OCI-LY7 (cell line): ENCODE results near the gene LOC128125822.

ENCODE experiments used
- BruUV-seq: library from RNA; stranded (reverse); fragments of 400-500 nt; replicated peaks from 2 replicates; lab custom pipeline; 2021; lab: Mats Ljungman, UMichigan
- CTCF ChIA-PET: fragments of 300-600 bp; sonication (Branson Sonifier 250); formaldehyde crosslinking; loops from one replicate; lab custom pipeline; 2022; ENCODE audit warnings: antibody characterized with exemption; ENCODE audit not compliant: unreplicated experiment; lab: Charles Lee
- POLR2A ChIA-PET: fragments of 300-600 bp; sonication (Branson Sonifier 250); formaldehyde crosslinking; loops from one replicate; lab custom pipeline; 2022; ENCODE audit warnings: antibody characterized with exemption; lab: Charles Lee
- DNase-seq: peaks from one replicate; pipeline ENCODE4 v3.0.0-alpha.2; 2015; ENCODE audit warnings: low spot score
- H2AFZ ChIP-seq: fragments of 200-600 bp; sonication (generic), shearing (Covaris generic); 2 replicates; pipeline ENCODE4 v1.6.1; 2014; ENCODE audit warnings: mild to moderate bottlenecking, antibody characterized with exemption, low read length, moderate library complexity
- H3K27ac ChIP-seq: fragments of 200-600 bp; sonication (generic); 2 replicates; pipeline ENCODE4 v1.5.1; 2014; ENCODE audit warnings: mixed run types, low read depth, mild to moderate bottlenecking, moderate library complexity, low read length, inconsistent platforms; ENCODE audit not compliant: poor library complexity, severe bottlenecking
- H3K36me3 ChIP-seq: fragments of 200-600 bp; sonication (generic); 2 replicates; pipeline ENCODE4 v1.6.1; 2014; ENCODE audit warnings: mild to moderate bottlenecking, antibody characterized with exemption, low read length, moderate library complexity, mixed read lengths; ENCODE audit not compliant: insufficient read depth
- H3K4me1 ChIP-seq: fragments of 200-600 bp; sonication (generic); 2 replicates; pipeline ENCODE4 v1.5.1; 2014; ENCODE audit warnings: mild to moderate bottlenecking, low read length; ENCODE audit not compliant: insufficient read depth, poor library complexity, severe bottlenecking
- H3K4me2 ChIP-seq: fragments of 200-600 bp; sonication (generic); 2 replicates; pipeline ENCODE4 v1.6.1; 2014; ENCODE audit warnings: mild to moderate bottlenecking, low read length
- H3K4me3 ChIP-seq: fragments of 200-600 bp; sonication (generic); 2 replicates; pipeline ENCODE4 v1.5.1; 2014; ENCODE audit warnings: mild to moderate bottlenecking, low read depth, low read length; ENCODE audit not compliant: poor library complexity, severe bottlenecking
- H3K79me2 ChIP-seq: fragments of 200-600 bp; sonication (generic); 2 replicates; pipeline ENCODE4 v1.6.1; 2016; ENCODE audit warnings: low read depth, mild to moderate bottlenecking, low read length, moderate library complexity, mixed read lengths; ENCODE audit not compliant: insufficient read depth
- H3K9me2 ChIP-seq: fragments of 200-600 bp; sonication (generic); 2 replicates; pipeline ENCODE4 v1.6.1; 2016; ENCODE audit warnings: mild to moderate bottlenecking, low read length, mixed read lengths; ENCODE audit not compliant: insufficient read depth
- H3K9me3 ChIP-seq: fragments of 200-600 bp; sonication (generic); 2 replicates; pipeline ENCODE4 v1.6.1; 2014; ENCODE audit warnings: mild to moderate bottlenecking, mixed run types, low read length, mixed read lengths
- H4K20me1 ChIP-seq: fragments of 200-600 bp; sonication (generic); 2 replicates; pipeline ENCODE4 v1.6.1; 2014; ENCODE audit warnings: mild to moderate bottlenecking, antibody characterized with exemption, low read length, moderate library complexity, mixed read lengths; ENCODE audit not compliant: insufficient read depth
- EZH2phosphoT487 ChIP-seq: fragments of 200-600 bp; sonication (generic); IDR thresholded peaks from 2 replicates; pipeline ENCODE4 v1.6.1; 2018; ENCODE audit warnings: low read depth, borderline replicate concordance, mild to moderate bottlenecking, mixed run types, antibody characterized with exemption, low read length, moderate library complexity, mixed read lengths
- intact Hi-C: fragments of 100-400 bp; cut with micrococcal nuclease; formaldehyde crosslinking; loops from one replicate; pipeline ENCODE4 v1.10.0; 2022; ENCODE audit not compliant: unreplicated experiment
- TF ChIP-seq, protein P1 (sequence below): fragments of 200-600 bp; sonication (generic); conservative IDR thresholded peaks from 2 replicates; pipeline ENCODE4 v1.5.1; 2014; ENCODE audit warnings: mild to moderate bottlenecking, antibody characterized with exemption, low read length, moderate library complexity, mixed read lengths

Gene LOC128125822

GRCh38 chr6:63558278-63558677, 14.0 kb upstream of the LOC128125822 start:
- Histone ChIP-seq H3K36me3 (no peaks in the 10 kb centered on the region), H3K9me2 (no peaks in the 10 kb centered on the region), H3K4me1 (no peaks in the 10 kb centered on the region), H4K20me1 (no peaks in the 10 kb centered on the region), H3K79me2 (no peaks in the 10 kb centered on the region), H3K9me3 (no peaks in the 10 kb centered on the region), H3K27ac (no peak overlapping the region), H3K4me2 (no peak overlapping the region), H3K4me3 (no peak overlapping the region), H2AFZ (no peak overlapping the region)
- CTCF ChIA-PET, result no interaction called here
- no TSS peak for BruUV-seq
- intact Hi-C loops, result no loop called here
- POLR2A ChIA-PET, result no interaction called here
- TF ChIP-seq, protein P1, sequence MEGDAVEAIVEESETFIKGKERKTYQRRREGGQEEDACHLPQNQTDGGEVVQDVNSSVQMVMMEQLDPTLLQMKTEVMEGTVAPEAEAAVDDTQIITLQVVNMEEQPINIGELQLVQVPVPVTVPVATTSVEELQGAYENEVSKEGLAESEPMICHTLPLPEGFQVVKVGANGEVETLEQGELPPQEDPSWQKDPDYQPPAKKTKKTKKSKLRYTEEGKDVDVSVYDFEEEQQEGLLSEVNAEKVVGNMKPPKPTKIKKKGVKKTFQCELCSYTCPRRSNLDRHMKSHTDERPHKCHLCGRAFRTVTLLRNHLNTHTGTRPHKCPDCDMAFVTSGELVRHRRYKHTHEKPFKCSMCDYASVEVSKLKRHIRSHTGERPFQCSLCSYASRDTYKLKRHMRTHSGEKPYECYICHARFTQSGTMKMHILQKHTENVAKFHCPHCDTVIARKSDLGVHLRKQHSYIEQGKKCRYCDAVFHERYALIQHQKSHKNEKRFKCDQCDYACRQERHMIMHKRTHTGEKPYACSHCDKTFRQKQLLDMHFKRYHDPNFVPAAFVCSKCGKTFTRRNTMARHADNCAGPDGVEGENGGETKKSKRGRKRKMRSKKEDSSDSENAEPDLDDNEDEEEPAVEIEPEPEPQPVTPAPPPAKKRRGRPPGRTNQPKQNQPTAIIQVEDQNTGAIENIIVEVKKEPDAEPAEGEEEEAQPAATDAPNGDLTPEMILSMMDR, result no peak
- no peak for TF ChIP-seq EZH2phosphoT487
- DNase-seq, result no peak

DNA sequence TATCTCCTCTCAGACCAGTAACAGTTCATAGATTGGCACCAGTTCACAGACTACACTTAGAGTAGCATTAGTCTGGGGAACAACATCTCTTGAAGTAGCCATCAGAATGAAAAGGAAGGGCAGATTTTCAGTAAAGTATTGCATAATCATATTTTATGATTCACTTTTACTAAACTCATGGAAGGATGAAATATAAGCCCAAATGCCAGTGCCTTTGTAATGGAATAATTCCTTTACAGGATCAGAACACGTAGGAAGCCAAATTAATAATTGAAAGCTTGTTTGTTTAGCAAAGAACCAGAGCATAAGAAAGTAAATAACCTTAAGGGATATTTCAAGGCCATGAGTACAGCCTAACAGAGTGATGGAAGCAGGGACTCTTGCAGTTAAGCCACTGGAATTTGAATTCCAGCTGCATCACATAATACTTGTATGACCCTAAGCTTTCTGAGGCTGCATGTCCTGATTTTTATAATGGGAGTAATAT, 11.4 kb upstream of the LOC128125822 start:
- BruUV-seq, result no TSS peak

DNA sequence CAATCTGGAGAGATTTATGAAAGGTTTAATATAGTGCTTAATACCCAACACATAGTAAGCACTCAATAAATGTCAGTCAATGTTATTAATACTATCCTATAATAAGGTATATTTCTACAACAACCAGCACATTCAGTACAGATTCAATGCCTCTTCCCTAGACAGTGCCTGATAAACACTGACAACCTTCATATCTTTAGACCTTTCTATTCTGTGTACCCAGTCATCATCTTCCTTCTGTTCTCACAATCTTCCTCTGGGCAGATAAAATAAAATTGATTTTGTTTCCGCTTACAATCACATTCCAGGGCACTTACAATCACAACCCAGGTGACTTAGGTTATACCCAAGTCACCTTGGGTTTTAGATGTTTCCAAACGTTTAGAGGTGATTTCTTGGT, 11.0 kb upstream of the LOC128125822 start:
- Histone ChIP-seq H3K4me3 (no peak overlapping the region), H3K27ac (no peak overlapping the region), H3K9me3 (no peaks in the 10 kb centered on the region), H3K4me1 (no peaks in the 10 kb centered on the region), H4K20me1 (no peaks in the 10 kb centered on the region), H3K4me2 (no peak overlapping the region), H3K9me2 (no peaks in the 10 kb centered on the region), H3K36me3 (no peaks in the 10 kb centered on the region), H2AFZ (no peak overlapping the region), H3K79me2 (no peaks in the 10 kb centered on the region)
- DNase-seq, result no peak
- ChIA-PET POLR2A (no interaction called here), CTCF (no interaction called here)
- TF ChIP-seq, protein P1, result no peak
- TF ChIP-seq EZH2phosphoT487, result no peak
- BruUV-seq, result no TSS peak
- intact Hi-C loops, result no loop called here

More for the DNA sequence above, 11.4 kb upstream of the LOC128125822 start:
- TF ChIP-seq, protein P1, result no peak
- no peak for TF ChIP-seq EZH2phosphoT487
- Histone ChIP-seq H4K20me1 (no peaks in the 10 kb centered on the region), H3K27ac (no peak overlapping the region), H2AFZ (no peak overlapping the region), H3K79me2 (no peaks in the 10 kb centered on the region), H3K9me3 (no peaks in the 10 kb centered on the region), H3K4me1 (no peaks in the 10 kb centered on the region), H3K4me3 (no peak overlapping the region), H3K9me2 (no peaks in the 10 kb centered on the region), H3K4me2 (no peak overlapping the region), H3K36me3 (no peaks in the 10 kb centered on the region)
- ChIA-PET POLR2A (no interaction called here), CTCF (no interaction called here)
- intact Hi-C loops, result no loop called here
- no peak for DNase-seq
